Chondrocyte (in vitro differentiated cells): ENCODE data around the gene PPARA. TPM values are rescaled to one million over a fixed set of nuclear protein-coding genes. Genes with fewer than 3 reads are reported as not detected.

ENCODE experiments used
- DNase-seq: peaks from one replicate; pipeline ENCODE4 v3.0.0; 2021; ENCODE audit warnings: mixed read lengths, low spot score
- H3K27ac Mint-ChIP-seq: one replicate; pipeline ENCODE4 v1.8.0; 2021; ENCODE audit warnings: mild to moderate bottlenecking, moderate library complexity, mixed read lengths; ENCODE audit not compliant: unreplicated experiment
- H3K27me3 Mint-ChIP-seq: 2 replicates; pipeline ENCODE4 v1.8.0; 2021; ENCODE audit warnings: low read depth, mixed read lengths
- H3K36me3 Mint-ChIP-seq: 2 replicates; pipeline ENCODE4 v1.8.0; 2021; ENCODE audit warnings: low read depth, mixed read lengths
- H3K4me1 Mint-ChIP-seq: 2 replicates; pipeline ENCODE4 v1.8.0; 2021; ENCODE audit warnings: low read depth, mild to moderate bottlenecking, mixed read lengths
- H3K4me3 Mint-ChIP-seq: one replicate; pipeline ENCODE4 v1.8.0; 2021; ENCODE audit warnings: mild to moderate bottlenecking, moderate library complexity, mixed read lengths; ENCODE audit not compliant: unreplicated experiment
- H3K9me3 Mint-ChIP-seq: 2 replicates; pipeline ENCODE4 v1.8.0; 2021; ENCODE audit warnings: low read depth, mixed read lengths
- CTCF ChIP-seq: fragments of 200-600 bp; sonication (generic); IDR thresholded peaks from 2 replicates; pipeline ENCODE4 v1.5.0; 2021; ENCODE audit warnings: antibody characterized with exemption, mild to moderate bottlenecking, moderate library complexity
- total RNA-seq: library from RNA; stranded (reverse); gene quantifications from 3 replicates; pipeline ENCODE4 v1.2.1, GENCODE V29; 2021

PPARA gene
- total RNA-seq, 1 donor from 2014 or later, result 16.0 TPM

- no peaks in the 10 kb centered on the region for H3K36me3 Mint-ChIP-seq
- no peaks in the 10 kb centered on the region for H3K4me1 Mint-ChIP-seq
- no peak overlapping the region for H3K4me3 Mint-ChIP-seq
- no peaks in the 10 kb centered on the region for H3K27me3 Mint-ChIP-seq
- no peak for DNase-seq
- no peak for TF ChIP-seq CTCF
- no peak overlapping the region for H3K27ac Mint-ChIP-seq
- H3K9me3 Mint-ChIP-seq, result no peaks in the 10 kb centered on the region
Observed at GRCh38 chr22:46121523-46122287, 28.6 kb upstream of the PPARA start.

- no peaks in the 10 kb centered on the region for H3K4me1 Mint-ChIP-seq
- DNase-seq, result no peak
- TF ChIP-seq CTCF, result peak; percentile 99
- no peak overlapping the region for H3K4me3 Mint-ChIP-seq
- H3K36me3 Mint-ChIP-seq, result no peaks in the 10 kb centered on the region
- no peak overlapping the region for H3K27ac Mint-ChIP-seq
- H3K9me3 Mint-ChIP-seq, result no peaks in the 10 kb centered on the region
- no peaks in the 10 kb centered on the region for H3K27me3 Mint-ChIP-seq
Observed at GRCh38 chr22:46122511-46122971, 27.8 kb upstream of the PPARA start.

GRCh38 chr22:46122980-46123693, 27.2 kb upstream of the PPARA start:
- Mint-ChIP-seq H3K27ac (no peak overlapping the region), H3K4me1 (no peaks in the 10 kb centered on the region), H3K27me3 (no peaks in the 10 kb centered on the region), H3K36me3 (no peaks in the 10 kb centered on the region), H3K4me3 (no peak overlapping the region), H3K9me3 (no peaks in the 10 kb centered on the region)
- no peak for DNase-seq
- no peak for TF ChIP-seq CTCF

- DNase-seq, result no peak
- H3K27me3 Mint-ChIP-seq, result no peaks in the 10 kb centered on the region
- no peak overlapping the region for H3K4me3 Mint-ChIP-seq
- no peaks in the 10 kb centered on the region for H3K4me1 Mint-ChIP-seq
- H3K36me3 Mint-ChIP-seq, result no peaks in the 10 kb centered on the region
- H3K27ac Mint-ChIP-seq, result no peak overlapping the region
- H3K9me3 Mint-ChIP-seq, result no peaks in the 10 kb centered on the region
- no peak for TF ChIP-seq CTCF
Observed at GRCh38 chr22:46123694-46124382, 26.5 kb upstream of the PPARA start.
